Peyer's patch (tissue), 4 donors: ENCODE results near the gene OSBPL9.

ENCODE experiments used
- POLR2A ChIP-seq, 2 donors: fragments of 450-650 bp; IDR thresholded peaks; one replicate each; pipeline ENCODE4 v1.5.1; 2017; ENCODE audit warnings: antibody characterized with exemption in 2 of 2, mild to moderate bottlenecking in 2 of 2, moderate library complexity in 2 of 2
- TF ChIP-seq, protein P1 (sequence below), 6 experiments: fragments of 450-650 bp in 4 of 6; fragments of 200-600 bp in 2 of 6; sonication (generic) in 1 of 6; IDR thresholded peaks; one replicate each; pipeline ENCODE4 v1.5.1; 2017 to 2019; ENCODE audit warnings: antibody characterized with exemption in 6 of 6, mild to moderate bottlenecking in 3 of 6, moderate library complexity in 1 of 6

DNA sequence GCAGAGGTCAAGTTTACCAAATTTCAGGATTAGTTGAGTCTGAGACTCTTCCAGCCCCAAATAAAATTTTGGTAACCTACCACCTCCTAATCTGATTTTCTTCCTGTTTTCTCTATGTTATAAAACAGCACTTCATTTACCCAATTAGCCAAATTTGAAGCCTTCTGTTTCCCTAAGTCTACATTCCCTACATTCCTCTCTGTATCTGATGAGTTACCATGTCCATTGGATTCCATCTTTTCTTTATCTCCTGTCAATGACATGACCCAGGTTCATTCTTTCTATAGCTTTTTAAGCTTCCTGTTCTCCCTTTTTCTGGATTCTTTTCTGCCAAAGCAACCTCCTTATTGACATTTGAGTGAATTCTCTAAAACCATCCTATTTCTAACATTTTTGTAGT lies 72.8 kb downstream of the OSBPL9 start:
- TF ChIP-seq, protein P1, sequence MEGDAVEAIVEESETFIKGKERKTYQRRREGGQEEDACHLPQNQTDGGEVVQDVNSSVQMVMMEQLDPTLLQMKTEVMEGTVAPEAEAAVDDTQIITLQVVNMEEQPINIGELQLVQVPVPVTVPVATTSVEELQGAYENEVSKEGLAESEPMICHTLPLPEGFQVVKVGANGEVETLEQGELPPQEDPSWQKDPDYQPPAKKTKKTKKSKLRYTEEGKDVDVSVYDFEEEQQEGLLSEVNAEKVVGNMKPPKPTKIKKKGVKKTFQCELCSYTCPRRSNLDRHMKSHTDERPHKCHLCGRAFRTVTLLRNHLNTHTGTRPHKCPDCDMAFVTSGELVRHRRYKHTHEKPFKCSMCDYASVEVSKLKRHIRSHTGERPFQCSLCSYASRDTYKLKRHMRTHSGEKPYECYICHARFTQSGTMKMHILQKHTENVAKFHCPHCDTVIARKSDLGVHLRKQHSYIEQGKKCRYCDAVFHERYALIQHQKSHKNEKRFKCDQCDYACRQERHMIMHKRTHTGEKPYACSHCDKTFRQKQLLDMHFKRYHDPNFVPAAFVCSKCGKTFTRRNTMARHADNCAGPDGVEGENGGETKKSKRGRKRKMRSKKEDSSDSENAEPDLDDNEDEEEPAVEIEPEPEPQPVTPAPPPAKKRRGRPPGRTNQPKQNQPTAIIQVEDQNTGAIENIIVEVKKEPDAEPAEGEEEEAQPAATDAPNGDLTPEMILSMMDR (IDR thresholded peaks at IDR 0.05) = no peak
- TF ChIP-seq POLR2A (IDR thresholded peaks at IDR 0.05) = no peak
